NOMO-1 (cell line): ENCODE measurements around the gene DLG1.
"Not testable (repeated sequence)": the region's sequence is repeated elsewhere in the genome, so short reads cannot be mapped to it uniquely, and the experiment has no call there.

Source experiments
- DNase-seq, 2 experiments: peaks; one replicate each; lab custom pipeline; 2025; ENCODE audit not compliant: unreplicated experiment in 2 of 2; lab: John Stamatoyannopoulos, UW

DLG1 gene

DNA sequence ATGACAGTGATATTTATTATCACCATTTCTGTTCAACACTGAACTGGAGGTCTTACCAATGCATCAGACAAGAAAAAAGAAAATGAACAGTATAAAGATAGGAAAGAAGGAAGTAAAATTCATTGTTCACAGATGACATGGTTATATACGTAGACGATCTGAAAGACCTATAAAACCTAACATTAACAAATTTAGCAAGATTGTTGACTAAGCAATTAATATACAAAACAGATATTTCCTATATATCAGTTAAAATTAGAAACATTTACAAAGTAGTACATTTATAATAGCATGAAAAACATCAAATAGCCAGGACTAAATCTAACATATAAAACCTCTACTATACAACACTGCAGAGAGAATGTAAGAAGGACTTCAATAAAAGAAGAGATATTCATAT is 176.0 kb downstream of the DLG1 start:
- DNase-seq: no peak

DNA sequence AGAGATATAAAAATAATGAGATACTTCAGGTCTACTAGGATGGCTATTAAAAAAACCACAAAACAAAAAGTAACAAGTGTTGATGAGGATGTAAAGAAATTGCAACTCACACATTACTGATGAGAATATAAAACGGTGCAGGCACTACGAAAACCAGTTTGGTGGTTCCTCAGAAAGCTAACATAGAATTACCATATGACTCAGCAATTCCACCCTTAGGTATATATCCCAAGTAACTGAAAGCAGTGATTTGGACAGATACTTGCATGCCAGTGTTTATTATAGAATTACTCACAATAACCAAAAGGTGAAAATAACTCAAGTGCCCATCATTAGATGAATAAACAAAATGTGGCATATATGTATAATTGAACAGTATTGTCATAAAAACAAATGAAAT is 181.3 kb downstream of the DLG1 start:
- DNase-seq: no peak

DNA sequence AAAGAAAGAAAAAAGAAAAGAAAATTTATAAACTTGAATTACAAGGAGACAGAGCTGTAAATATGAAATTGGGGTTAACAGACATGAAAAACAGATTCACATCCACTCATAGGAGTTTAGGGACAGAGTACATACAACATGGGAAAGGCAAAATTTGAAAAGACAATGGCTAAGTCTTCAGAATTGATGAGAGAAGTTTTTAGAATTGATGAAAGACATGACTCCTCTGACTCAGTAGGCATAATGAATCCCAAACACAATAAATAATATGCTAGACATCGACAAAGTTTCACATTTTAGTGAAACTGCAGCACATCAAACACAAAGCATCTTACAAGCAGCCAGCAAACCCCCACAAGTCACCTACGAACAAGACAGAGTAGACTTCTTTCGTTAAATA is 184.4 kb downstream of the DLG1 start:
- DNase-seq: no peak

DNA sequence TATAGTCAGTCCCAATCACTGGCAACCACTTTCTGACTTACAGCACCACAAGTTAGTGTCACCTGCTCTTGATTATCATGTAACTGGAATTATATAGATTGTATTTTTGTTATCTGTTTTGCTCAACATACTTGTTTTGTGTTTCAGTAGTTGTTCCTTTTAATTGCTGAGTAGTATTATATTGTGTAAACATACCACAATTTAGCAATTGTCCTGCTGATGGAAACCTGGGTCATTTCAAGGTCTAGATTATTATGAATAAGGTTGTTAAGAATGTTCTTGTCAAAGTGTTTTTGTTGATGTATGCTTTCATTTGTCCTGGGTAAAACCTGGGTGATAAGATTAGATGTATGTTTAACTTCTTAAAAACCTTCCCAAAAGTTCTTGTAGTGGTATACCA is 186.7 kb downstream of the DLG1 start:
- no peak for DNase-seq

DNA sequence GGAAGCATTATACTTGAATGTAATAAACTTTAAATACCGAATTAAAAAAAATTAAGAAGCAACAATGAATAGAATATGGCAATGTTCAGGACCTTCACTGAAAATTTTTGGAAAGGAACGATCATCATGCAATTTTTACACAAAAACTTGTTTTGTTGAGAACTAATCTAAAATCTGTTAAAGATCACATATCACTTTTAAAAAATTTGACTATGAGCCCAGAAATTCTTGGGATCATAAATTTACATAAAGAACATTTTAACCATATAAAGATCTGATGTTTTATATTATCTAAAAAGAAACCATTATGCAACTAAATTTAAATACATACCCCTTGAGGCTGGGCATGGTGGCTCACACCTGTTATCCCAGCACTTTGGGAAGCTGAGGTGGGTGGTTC is 192.6 kb downstream of the DLG1 start:
- DNase-seq: no peak

DNA sequence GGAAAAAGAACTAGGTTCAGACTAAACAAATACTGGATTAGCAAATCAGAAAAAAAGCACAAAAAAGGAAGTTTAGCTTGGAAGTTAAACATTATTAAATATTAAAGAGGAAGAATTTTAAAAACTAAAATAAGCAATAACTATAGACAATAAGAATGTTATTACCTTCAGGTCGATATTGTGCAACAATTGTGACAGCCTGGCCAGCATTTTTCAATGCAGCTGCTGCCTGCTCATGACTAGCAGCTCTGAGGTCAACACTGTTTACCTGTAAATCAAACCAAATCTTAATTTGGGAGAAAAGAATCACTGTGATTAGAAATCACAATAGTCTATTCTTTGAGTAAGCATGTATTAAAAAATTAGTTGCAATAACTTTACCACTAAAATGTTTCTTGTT is 193.7 kb downstream of the DLG1 start:
- DNase-seq: no peak

DNA sequence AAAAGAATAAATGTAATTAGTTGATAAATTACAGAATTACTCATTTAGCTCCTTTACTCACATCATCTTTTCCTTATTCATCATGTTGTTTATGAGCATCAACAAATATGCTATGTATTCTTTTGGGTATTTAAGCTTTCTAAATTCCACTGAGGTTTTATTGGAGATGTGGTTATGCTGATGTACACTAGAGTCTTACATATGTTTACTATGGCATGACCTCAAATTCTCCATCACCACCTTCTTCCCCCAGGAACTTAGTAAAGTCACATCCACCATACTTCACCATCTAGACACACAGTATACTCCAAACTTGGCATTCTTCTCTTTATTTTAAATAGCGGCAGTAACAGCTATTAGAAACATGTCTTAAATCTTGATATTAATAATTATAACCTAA is 194.6 kb downstream of the DLG1 start:
- no peak for DNase-seq

DNA sequence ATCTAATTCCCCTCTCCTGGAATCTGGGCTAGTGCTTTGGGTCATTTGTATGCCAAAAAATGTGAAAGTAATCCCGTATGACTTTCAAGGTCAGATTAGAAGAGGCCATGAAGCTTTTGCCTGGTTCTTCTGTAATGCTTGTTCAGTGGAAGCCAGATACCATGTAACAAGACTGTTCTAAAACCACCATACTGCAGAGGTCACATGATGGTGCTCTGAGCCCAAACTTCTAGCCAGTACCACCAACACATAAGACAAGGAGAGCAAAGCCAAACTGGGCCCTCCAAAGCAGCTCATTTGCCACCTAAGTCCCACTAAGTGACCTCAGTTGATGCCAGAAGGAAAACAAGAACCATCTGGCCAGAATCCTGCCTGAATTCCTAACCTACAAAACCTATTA is 204.5 kb downstream of the DLG1 start:
- DNase-seq: no peak

DNA sequence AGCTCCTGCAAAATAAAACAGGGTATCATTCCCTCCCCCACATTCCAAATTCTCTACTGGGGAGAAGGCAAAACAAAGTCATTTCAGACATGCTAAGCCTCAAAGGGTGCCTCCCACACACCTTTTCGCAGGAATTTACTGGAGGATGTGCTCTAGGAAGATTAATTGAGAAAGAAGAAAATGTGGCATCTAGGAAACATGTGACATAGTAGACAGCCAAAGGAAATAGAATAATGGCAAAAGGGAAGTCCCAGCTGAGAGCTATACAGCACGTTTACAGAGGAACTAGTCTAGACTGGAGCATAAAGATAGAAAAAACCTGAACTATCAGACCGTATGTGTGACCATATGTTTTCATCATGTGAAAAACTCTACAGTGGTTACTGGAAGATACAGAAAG is 210.0 kb downstream of the DLG1 start:
- DNase-seq: peak; percentile 16 to 70

DNA sequence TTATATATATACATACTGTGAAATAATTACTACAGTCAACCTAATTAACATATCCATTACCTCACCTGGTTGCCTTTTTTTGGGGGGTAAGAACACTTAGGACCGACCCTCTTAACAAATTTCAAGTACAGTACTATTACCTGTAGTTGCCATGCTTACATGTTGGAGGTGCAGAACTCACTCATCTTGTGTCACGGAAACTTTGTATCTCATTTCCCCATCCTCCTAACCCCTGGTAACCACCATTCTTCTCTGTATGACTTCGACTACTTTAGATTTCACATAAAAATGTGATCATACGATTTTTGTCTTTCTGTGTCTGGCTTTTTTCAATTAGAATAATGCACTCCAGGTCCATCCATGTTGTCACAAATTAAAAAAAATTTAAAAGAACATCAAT is 213.3 kb downstream of the DLG1 start:
- DNase-seq: no peak

DNA sequence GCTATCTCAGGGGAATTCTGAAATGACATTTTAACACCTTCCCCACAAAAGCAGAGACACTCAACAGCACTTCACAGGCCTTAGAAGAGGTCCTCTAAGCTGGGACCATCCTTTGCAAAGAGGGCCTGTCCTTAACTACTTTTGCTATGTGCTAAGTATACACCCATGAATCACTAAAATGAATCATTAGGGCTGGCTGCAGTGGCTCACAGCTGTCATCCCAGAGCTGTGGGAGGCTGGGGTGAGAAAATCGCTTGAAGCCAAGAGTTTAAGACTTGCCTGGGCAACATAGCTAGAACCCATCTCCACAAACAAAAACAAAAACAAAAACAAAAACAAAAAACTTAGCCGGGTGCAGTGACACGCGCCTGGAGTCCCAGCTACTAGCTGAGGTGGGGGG is 214.9 kb downstream of the DLG1 start:
- peak; percentile 39 to 58 for DNase-seq

DNA sequence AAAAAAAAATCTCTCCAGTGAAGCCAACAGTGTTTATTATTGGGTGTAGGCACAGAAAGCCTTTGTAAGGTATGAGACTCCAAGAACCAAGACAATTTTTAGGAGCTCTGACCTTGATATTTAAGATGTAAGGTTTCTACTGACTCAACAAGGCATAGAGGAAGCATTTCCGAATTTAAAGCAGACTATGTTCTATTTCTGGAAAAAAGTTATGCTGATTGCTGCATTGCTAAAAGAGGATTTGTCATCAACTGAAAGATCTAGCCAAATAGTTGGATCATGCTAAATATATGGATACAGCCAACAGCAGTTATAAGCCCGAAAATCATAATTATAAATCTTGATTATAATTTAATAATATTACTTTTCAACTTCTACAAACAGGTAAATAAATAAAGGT is 215.5 kb downstream of the DLG1 start:
- peak in 1 of 2 experiments; percentile 26 for DNase-seq

DNA sequence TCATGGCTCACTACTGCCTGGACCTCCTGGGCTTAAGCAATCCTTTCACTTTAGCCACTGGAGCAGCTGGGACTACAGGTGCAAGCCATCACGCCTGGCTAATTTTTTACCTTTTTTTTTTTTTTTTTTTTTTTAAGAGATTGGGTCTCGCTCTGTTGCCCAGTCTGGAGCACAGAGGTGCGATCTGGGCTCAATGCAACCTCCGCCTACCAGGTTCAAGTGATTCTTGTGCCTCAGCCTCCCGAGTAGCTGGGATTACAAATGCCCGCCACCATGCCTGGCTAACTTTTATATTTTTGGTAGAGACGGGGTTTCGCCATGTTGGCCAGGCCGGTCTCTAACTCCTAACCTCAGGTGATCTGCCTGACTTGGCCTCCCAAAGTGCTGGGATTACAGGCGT is 218.1 kb downstream of the DLG1 start:
- DNase-seq: no peak

DNA sequence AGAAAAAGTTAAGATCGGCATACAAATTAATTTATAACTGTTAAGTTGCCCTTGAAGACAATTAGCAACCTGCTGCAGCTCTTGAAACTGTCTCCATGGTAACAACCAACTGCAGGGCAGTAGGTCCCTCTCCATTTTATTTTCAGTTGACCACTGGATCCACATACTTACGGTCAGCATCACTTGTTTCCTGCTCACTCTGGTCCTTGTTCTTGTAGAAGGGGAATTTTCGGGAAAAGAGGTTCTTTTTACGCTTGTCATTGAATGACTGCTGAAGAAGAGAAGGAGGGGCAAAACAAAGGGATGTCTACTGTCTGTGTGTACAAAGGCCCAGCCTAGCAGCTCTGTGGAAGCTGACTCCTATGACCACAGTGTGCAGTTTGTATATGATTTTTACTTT is 222.0 kb downstream of the DLG1 start:
- DNase-seq: no peak

DNA sequence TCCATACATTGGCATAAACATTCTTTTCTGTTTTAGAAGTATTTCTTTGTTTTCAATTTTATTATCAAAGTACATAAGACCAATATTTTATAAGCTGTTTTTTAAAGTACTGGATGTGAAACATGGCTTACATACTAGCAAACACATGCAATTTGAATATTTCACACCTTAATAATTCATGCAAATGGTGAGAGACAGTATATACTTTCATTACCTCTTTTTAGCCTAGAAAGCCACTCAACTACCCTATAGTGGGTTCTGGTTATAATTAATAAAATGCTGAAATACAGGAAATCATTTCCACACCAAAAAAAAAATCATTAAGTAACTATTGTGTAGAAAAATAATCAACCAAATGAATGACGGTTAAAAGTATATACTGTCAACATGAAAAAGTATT is 230.3 kb downstream of the DLG1 start:
- DNase-seq: peak; percentile 54 to 86

DNA sequence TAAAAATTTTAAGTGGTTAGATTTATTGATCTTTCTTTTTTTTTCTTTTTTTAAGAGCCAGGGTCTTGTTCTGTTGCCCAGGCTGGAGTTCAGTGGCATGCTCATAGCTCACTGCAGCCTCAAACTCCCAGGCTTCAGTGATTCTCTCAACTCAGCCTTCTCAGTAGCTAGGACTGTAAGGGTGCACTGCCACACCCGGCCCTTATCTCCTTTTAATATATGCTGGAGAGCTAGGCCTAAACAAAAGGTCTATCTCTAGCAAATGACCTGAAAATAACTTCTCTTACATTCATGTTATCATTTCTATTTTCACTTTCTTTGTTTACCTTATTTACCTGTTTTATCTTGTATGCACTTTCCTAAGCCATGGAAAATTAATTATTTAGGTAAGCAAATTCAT is 233.6 kb downstream of the DLG1 start:
- DNase-seq: no peak

DNA sequence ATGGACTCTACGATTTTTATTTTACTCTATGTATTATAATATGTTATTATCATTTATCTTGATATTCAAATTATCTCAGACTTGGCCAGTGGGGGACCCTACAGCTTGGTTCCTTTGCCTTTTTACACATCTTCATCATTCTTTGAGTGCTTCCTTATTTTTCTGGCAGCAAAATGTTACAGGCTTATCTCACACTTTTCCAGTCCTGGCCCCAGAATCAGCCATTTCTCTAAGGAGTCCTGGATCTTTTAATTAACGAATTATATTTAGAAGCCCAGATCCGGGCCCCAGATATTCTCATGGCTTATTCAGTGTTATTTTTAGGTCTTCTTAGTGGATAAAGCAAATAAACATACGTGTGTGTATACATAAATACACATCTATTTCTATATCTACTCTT is 236.0 kb downstream of the DLG1 start:
- DNase-seq: no peak

DNA sequence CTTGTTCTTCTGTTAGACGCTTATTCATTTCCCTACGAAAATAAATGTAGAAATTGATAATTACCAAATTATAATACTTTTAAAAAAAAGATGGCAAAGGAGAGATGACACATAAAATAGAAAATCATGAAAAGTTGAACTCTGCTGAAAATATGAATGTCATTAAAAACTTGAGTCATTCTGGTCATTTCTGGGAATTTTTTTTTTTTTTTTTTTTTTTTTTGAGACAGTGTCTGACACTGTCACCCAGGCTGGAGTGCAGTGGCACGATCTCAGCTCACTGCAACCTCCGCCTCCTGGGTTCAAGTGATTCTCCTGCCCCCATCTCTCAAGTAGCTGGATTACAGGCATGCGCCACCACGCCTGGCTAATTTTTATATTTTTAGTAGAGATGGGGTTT is 246.8 kb downstream of the DLG1 start:
- DNase-seq: not testable (repeated sequence)

DNA sequence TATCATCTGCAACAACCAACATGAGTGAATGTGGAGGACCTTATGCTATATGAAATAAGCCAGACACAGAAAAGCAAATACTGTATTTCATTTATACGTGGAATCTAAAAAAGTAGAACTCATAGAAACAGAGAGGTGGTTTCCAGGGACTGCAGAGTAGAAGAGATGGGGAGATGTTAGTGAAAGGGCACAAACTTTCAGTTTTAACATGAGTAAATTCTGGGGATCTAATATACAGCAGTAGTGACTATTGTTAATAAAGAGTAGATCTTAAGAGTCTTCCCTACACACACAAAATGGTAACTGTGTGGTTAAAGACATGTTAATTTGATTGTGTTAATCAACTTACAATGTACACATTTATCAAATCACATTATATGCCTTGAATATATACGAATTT is 247.9 kb downstream of the DLG1 start:
- DNase-seq: no peak

DNA sequence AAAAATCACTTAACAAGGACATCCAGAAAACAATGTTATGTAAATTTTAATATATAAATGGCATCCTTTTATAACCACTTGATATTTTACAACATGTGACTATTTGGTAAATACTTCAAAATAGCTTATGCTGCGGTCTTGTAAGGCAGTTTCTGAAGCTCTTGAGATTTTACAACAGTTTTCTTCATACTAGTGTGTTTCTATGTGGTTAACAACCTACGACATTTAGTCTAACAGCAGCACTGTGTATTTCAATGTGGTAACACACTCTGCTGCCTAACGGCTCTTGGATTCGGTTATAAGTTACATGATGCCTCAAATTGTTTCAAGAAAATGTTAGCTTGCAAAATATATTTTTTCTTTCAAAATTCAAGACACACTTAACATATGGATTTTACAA is 255.9 kb downstream of the DLG1 start:
- DNase-seq: no peak

DNA sequence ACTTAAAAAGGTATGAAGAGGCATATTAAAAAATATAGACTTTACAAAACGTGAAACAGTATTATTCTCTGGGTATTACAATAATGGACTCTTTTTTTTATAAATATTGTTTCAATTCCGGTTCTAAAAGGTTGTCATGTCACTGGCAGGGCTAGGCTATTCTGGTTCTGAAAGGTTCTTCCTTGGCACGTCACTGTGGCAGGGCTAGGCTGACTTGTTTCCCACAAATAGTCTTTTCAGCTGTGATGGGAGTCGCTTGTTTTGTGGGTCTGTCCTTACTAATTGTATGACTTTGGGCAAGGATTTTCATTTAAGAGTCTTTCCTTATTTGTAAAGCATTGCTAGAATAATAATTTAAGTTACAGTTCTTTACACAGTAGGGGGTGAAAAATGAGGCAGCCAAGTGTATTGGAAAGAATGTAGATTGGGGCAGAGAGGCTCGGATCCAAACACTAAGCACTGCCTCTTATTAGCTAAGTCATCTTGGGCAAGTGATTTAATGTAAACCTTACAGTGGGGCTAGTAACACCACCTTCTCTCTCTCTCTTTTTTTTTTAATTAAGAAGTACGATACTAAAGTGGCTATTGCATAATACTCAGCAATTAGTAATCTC is 256.4 kb downstream of the DLG1 start:
- DNase-seq: no peak

DNA sequence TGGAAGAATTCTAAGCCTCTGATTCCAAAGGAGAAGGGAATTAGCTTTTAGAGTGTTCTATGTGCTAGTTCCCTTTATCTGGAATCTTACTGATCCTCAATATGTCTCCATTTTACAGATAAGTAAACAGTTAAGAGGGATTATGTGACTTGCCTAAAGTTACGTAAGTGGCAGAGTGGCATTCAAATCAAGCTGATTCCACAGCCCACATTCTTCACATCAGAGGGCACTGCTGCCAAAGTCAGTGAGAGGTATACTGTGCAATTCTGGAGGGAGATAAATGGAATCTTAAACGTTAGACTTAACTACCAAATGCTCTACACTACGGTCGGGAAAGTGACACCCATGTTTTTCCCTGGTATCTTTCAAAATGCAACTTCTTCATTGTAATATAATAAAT is 257.8 kb downstream of the DLG1 start:
- no peak for DNase-seq

DNA sequence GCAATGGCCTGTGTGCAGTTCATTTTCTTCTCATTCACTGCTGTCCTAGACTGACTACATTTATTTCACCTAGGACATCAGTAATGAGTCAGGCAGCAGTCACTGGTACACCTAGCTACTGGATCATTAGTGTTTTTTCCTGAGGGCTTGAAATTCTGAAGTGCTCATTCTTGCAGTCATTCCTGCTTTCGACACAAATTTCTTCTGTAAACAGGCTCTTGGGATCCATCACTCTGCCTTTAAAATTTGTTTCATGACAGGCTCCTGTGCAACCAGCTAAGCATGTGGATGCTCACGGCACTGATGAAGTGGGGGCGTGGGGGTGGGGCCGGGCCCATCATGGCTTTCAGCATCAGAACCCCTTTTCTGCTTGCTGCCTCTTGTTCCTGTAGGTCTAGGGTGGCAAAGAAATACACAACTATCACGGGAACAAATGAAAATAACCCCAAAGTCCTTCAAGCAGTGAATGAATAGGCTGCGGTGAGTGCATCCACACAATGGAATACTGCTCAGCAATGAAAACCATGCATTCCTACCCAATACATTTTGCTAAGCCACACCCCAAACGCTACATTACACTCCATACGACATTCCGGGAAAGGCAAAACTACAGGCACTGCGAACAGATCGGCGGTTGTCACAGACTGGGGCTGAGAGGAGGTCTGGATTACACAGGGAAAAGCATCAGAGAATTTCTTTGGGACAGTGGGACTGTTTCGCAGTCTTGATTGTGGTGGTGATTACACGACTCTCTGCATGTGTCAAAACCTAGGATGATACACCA is 259.5 kb downstream of the DLG1 start:
- no peak for DNase-seq
